ENCODE data around the gene KRT13.
A peak's percentile ranks its signal among the peaks of the same experiment; 100 is the strongest.
"Not testable (repeated sequence)": the region's sequence is repeated elsewhere in the genome, so short reads cannot be mapped to it uniquely, and the experiment has no call there.

Gene KRT13

GRCh38 chr17:41505007-41505808, at the start of gene KRT13:
Gene KRT13 (minus strand): TSS chr17:41505612. CDS start chr17:41505550, 62 bp downstream.
- no peak for DNase-seq (ENCODE audit: low read depth)

GRCh38 chr17:41553987-41554680, 48.7 kb upstream of the KRT13 start:
- DNase-seq (ENCODE audit: low read depth), result no peak

- no peak for DNase-seq (ENCODE audit: low read depth)
These were observed 47.8 kb upstream of the KRT13 start for GRCh38 chr17:41553176-41553575.

- DNase-seq (ENCODE audit: low read depth), result no peak
These were observed 47.0 kb upstream of the KRT13 start for GRCh38 chr17:41552455-41552854.

- no peak for DNase-seq (ENCODE audit: low read depth)
These were observed 46.0 kb upstream of the KRT13 start for GRCh38 chr17:41551365-41551764.

GRCh38 chr17:41549596-41550039, 44.2 kb upstream of the KRT13 start:
- DNase-seq (ENCODE audit: low read depth), result no peak

- peak; percentile 70 for DNase-seq (ENCODE audit: low read depth)
These were observed 43.6 kb upstream of the KRT13 start for GRCh38 chr17:41548844-41549595.

GRCh38 chr17:41547921-41548843, 42.8 kb upstream of the KRT13 start:
- peak; percentile 55 for DNase-seq (ENCODE audit: low read depth)

GRCh38 chr17:41547378-41547841, 42.0 kb upstream of the KRT13 start:
- DNase-seq (ENCODE audit: low read depth), result no peak

GRCh38 chr17:41546819-41547218, 41.4 kb upstream of the KRT13 start:
- DNase-seq (ENCODE audit: low read depth), result no peak

- DNase-seq (ENCODE audit: low read depth), result no peak
These were observed 40.5 kb upstream of the KRT13 start for GRCh38 chr17:41545829-41546410.

GRCh38 chr17:41544935-41545334, 39.5 kb upstream of the KRT13 start:
- no peak for DNase-seq (ENCODE audit: low read depth)

- DNase-seq (ENCODE audit: low read depth), result no peak
These were observed 39.1 kb upstream of the KRT13 start for GRCh38 chr17:41544491-41544892.

GRCh38 chr17:41542786-41543185, 37.4 kb upstream of the KRT13 start:
- not testable (repeated sequence) for DNase-seq (ENCODE audit: low read depth)

- DNase-seq (ENCODE audit: low read depth), result no peak
These were observed 36.9 kb upstream of the KRT13 start for GRCh38 chr17:41542357-41542756.

GRCh38 chr17:41540921-41541625, 35.7 kb upstream of the KRT13 start:
- DNase-seq (ENCODE audit: low read depth), result no peak

GRCh38 chr17:41539979-41540701, 34.7 kb upstream of the KRT13 start:
- no peak for DNase-seq (ENCODE audit: low read depth)

GRCh38 chr17:41539071-41539492, 33.7 kb upstream of the KRT13 start:
- no peak for DNase-seq (ENCODE audit: low read depth)

GRCh38 chr17:41538565-41538991, 33.2 kb upstream of the KRT13 start:
- DNase-seq (ENCODE audit: low read depth), result no peak

- DNase-seq (ENCODE audit: low read depth), result no peak
These were observed 32.6 kb upstream of the KRT13 start for GRCh38 chr17:41537990-41538389.
